ENCODE measurements around the gene YPEL1. TPM values are rescaled to one million over a fixed set of nuclear protein-coding genes. Genes with fewer than 3 reads are reported as not detected.
"Not testable (repeated sequence)": the region's sequence is repeated elsewhere in the genome, so short reads cannot be mapped to it uniquely, and the experiment has no call there.

The YPEL1 gene
- polyA plus RNA-seq, 3 donors = 1.0 to 2.3 (median 2.0) TPM

DNA sequence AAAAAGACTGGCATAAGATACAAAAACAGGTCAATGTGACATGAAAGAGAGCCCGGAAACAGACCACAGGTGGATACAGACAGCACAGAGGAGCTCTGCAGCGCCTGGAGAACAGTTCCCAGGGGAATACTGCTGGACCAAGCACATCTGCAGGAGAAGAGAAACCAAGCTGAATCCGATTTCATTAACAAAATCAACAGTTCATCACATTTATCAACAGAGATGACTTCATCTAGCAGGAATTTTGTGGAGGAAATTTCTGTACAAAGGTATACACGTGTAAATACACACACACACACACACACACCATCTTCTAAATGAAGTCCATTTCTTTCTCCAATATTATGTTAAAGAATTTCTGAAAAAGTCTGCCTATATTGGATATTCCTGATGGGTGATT is 17.1 kb downstream of the YPEL1 start:
- H3K27ac ChIP-seq (ENCODE audit: low read depth in 1 of 2, low read length in 2 of 2) = no peak overlapping the region
- peaks cover 18% of the 10 kb centered on the region for H3K4me1 Mint-ChIP-seq

DNA sequence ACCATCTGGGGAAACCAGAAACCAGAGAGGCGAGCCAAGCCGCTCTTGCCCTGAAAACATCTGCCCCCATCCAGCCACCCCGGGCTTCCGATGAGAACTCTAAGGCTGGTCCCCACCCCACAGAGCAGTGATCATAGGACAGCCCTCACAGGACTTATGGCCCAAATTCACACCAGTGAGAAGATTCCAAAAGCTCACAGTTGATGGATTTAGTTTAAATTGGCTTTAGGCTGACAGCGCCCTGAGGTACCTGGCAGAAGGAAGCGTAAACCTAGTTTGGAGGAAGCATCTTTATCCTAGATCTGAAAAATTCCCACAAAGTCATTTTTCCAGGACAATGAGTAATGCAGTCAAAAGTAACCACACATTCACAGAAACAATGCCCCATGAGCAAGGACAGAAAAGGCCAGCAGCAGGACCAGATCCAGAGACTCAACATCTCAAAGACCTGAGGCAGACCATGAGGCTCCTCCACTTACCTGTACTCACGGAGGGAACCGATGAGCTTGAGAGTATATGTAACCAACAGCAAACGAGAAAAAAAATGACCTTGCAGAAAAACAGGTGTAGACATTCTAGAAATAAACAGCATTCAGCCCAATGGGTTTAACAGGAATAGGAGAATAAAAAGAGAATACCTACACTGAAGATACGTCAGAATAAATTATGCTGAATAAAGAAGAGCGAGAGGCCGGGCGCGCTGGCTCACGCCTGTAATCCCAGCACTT is 19.0 kb downstream of the YPEL1 start:
- H4K20me1 ChIP-seq (ENCODE audit: insufficient read depth, low read length); H3K4me2 ChIP-seq (replicated peaks; ENCODE audit: extremely low read depth, low read length, poor library complexity, severe bottlenecking); H3K27me3 Mint-ChIP-seq (ENCODE audit: low read depth in 3 of 3); H3K27me3 ChIP-seq (ENCODE audit: control insufficient read depth in 2 of 2, insufficient read depth in 2 of 2, low read length in 2 of 2); H3K9ac ChIP-seq (ENCODE audit: insufficient read depth, low read length, poor library complexity, severe bottlenecking); H3K4me3 Mint-ChIP-seq; H3K9me3 ChIP-seq (replicated peaks in 1 of 2; ENCODE audit: control insufficient read depth in 1 of 2, insufficient read depth in 1 of 2, low read length in 2 of 2); H3K79me2 ChIP-seq (ENCODE audit: insufficient read depth, low read length); intact Hi-C loops (cut with micrococcal nuclease); H3K36me3 Mint-ChIP-seq; H3K27ac ChIP-seq (ENCODE audit: low read depth in 1 of 2, low read length in 2 of 2); H2AFZ ChIP-seq (ENCODE audit: insufficient read depth, low read depth, low read length, poor library complexity, severe bottlenecking); H3K36me3 ChIP-seq (replicated peaks in 1 of 2; ENCODE audit: control insufficient read depth in 1 of 2, insufficient read depth in 2 of 2, low read length in 2 of 2); H3K27ac Mint-ChIP-seq; DNase-seq; H3K9me3 Mint-ChIP-seq; H3K4me3 ChIP-seq (replicated peaks in 1 of 3; ENCODE audit: low read depth in 2 of 3, low read length in 3 of 3): not testable (repeated sequence)
- peaks cover 26% of the 10 kb centered on the region for H3K4me1 Mint-ChIP-seq
- WGBS (ENCODE audit: insufficient coverage) = 90% methylated on average over 6 of the region's 15 CpGs
- peaks cover 8 to 17% of the 10 kb centered on the region in 2 donors for H3K4me1 ChIP-seq (ENCODE audit: control insufficient read depth in 1 of 2, insufficient read depth in 2 of 2, low read length in 2 of 2)

More for the DNA sequence above, 17.1 kb downstream of the YPEL1 start:
- H2AFZ ChIP-seq (ENCODE audit: insufficient read depth, low read depth, low read length, poor library complexity, severe bottlenecking) = no peak overlapping the region
- no peaks in the 10 kb centered on the region for H3K79me2 ChIP-seq (ENCODE audit: insufficient read depth, low read length)
- no peaks in the 10 kb centered on the region for H3K9me3 ChIP-seq (replicated peaks in 1 of 2; ENCODE audit: control insufficient read depth in 1 of 2, insufficient read depth in 1 of 2, low read length in 2 of 2)
- no peak overlapping the region for H3K27ac Mint-ChIP-seq
- no peak for DNase-seq
- no peaks in the 10 kb centered on the region for H3K27me3 Mint-ChIP-seq (ENCODE audit: low read depth in 3 of 3)
- no peak overlapping the region for H3K9ac ChIP-seq (ENCODE audit: insufficient read depth, low read length, poor library complexity, severe bottlenecking)
- H3K4me3 ChIP-seq (replicated peaks in 1 of 3; ENCODE audit: low read depth in 2 of 3, low read length in 3 of 3) = no peak overlapping the region
- H3K36me3 ChIP-seq (replicated peaks in 1 of 2; ENCODE audit: control insufficient read depth in 1 of 2, insufficient read depth in 2 of 2, low read length in 2 of 2) = no peaks in the 10 kb centered on the region
- intact Hi-C loops (cut with micrococcal nuclease) = no loop called here
- no peak overlapping the region for H3K4me2 ChIP-seq (replicated peaks; ENCODE audit: extremely low read depth, low read length, poor library complexity, severe bottlenecking)
- no peak overlapping the region for H3K4me3 Mint-ChIP-seq
- no peaks in the 10 kb centered on the region for H4K20me1 ChIP-seq (ENCODE audit: insufficient read depth, low read length)
- 100% methylated on average over 1 of the region's 4 CpGs for WGBS (ENCODE audit: insufficient coverage)
- no peaks in the 10 kb centered on the region for H3K27me3 ChIP-seq (ENCODE audit: control insufficient read depth in 2 of 2, insufficient read depth in 2 of 2, low read length in 2 of 2)
- H3K9me3 Mint-ChIP-seq = no peaks in the 10 kb centered on the region
- TF ChIP-seq, protein P1, sequence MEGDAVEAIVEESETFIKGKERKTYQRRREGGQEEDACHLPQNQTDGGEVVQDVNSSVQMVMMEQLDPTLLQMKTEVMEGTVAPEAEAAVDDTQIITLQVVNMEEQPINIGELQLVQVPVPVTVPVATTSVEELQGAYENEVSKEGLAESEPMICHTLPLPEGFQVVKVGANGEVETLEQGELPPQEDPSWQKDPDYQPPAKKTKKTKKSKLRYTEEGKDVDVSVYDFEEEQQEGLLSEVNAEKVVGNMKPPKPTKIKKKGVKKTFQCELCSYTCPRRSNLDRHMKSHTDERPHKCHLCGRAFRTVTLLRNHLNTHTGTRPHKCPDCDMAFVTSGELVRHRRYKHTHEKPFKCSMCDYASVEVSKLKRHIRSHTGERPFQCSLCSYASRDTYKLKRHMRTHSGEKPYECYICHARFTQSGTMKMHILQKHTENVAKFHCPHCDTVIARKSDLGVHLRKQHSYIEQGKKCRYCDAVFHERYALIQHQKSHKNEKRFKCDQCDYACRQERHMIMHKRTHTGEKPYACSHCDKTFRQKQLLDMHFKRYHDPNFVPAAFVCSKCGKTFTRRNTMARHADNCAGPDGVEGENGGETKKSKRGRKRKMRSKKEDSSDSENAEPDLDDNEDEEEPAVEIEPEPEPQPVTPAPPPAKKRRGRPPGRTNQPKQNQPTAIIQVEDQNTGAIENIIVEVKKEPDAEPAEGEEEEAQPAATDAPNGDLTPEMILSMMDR (IDR thresholded peaks at IDR 0.05) = no peak
- H3K36me3 Mint-ChIP-seq = peaks cover 0 to 2% of the 10 kb centered on the region in 2 donors
- H3K4me1 ChIP-seq (ENCODE audit: control insufficient read depth in 1 of 2, insufficient read depth in 2 of 2, low read length in 2 of 2) = peaks cover 8 to 10% of the 10 kb centered on the region in 2 donors

Measured in CD14-positive monocyte (primary cell).